ENCODE results near the gene IQGAP2.

Gene IQGAP2

DNA sequence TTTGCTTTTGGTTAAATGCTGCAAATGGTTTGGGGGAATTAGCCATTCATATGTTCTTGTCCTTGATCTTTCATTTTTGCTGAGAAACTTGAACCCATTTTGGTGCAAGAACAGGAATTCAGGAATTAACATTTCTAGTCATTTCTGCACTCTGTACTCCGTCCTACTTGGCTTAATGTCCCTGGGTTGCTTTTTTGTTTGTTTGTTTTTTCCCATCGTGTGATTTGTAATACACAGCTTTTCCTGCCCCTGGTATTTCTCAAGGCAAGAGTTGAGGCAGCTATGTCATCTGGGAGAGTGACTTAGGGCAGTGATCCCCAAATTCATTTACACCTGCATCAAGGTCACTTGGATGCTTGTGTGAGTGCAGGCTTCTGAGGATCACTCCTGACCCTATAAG lies 71.3 kb downstream of the IQGAP2 start:
- Histone ChIP-seq H3K4me1 (ENCODE audit: control insufficient read depth in 5 of 5, insufficient read depth in 5 of 5, low read length in 5 of 5) (peaks cover 0 to 4% (median 0%) of the 10 kb centered on the region in 5 donors), H3K27ac (ENCODE audit: low read depth, low read length) (no peak overlapping the region), H3K4me3 (ENCODE audit: low read depth in 1 of 5, low read length in 5 of 5) (no peak overlapping the region), H3K27me3 (ENCODE audit: control insufficient read depth in 5 of 5, insufficient read depth in 4 of 5, low read length in 5 of 5) (no peaks in the 10 kb centered on the region), H3K9ac (ENCODE audit: low read length in 5 of 5) (no peak overlapping the region), H3K9me3 (ENCODE audit: control insufficient read depth in 5 of 5, low read length in 5 of 5) (no peaks in the 10 kb centered on the region), H3K36me3 (ENCODE audit: control insufficient read depth in 5 of 5, insufficient read depth in 5 of 5, low read length in 5 of 5) (no peaks in the 10 kb centered on the region)

DNA sequence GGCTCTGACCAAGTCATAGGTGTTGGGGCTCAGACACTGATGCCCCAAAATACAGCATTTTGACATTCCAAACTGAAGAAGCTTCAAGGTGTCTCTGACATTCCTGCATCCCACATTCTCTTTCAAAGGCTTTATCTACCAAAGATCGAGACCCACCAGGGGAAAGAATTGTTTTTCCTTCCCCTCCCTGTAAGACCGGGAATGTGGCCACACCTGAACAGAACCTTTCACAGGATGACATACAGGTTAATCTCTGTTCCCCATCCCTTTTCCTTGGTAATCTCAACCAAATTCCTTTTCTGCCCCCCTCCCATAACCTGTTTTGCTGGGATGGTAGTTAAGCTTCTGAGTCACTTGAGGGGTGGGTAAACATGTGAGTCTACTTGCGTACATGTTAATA lies 72.3 kb downstream of the IQGAP2 start:
- no peak overlapping the region for H3K27ac ChIP-seq (ENCODE audit: low read depth, low read length)
- no peaks in the 10 kb centered on the region for H3K9me3 ChIP-seq (ENCODE audit: control insufficient read depth in 5 of 5, low read length in 5 of 5)
- no peaks in the 10 kb centered on the region for H3K36me3 ChIP-seq (ENCODE audit: control insufficient read depth in 5 of 5, insufficient read depth in 5 of 5, low read length in 5 of 5)
- no peak overlapping the region for H3K4me3 ChIP-seq (ENCODE audit: low read depth in 1 of 5, low read length in 5 of 5)
- peaks cover 0 to 4% (median 0%) of the 10 kb centered on the region in 5 donors for H3K4me1 ChIP-seq (ENCODE audit: control insufficient read depth in 5 of 5, insufficient read depth in 5 of 5, low read length in 5 of 5)
- no peaks in the 10 kb centered on the region for H3K27me3 ChIP-seq (ENCODE audit: control insufficient read depth in 5 of 5, insufficient read depth in 4 of 5, low read length in 5 of 5)
- no peak overlapping the region for H3K9ac ChIP-seq (ENCODE audit: low read length in 5 of 5)

DNA sequence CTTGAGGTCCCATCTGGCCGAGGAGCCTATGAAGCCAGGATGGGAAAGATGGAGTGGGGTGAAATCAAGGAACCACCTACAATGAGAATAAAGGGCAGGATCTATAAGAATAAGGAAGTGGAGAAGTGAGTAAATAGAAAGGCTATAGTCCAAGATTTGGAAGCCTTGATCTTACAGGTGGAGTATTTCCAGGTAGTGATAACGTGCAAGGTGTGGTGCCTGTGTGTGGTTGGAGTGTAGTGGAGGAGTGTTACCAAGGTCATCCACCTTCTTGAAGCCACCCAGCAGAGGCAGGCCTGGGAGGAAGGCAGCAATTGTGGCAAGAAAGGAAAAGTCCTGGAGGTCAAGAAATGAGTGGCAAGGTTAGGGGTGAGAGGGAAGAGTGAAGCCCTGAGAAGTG lies 72.9 kb downstream of the IQGAP2 start:
- Histone ChIP-seq H3K9ac (ENCODE audit: low read length in 5 of 5) (no peak overlapping the region), H3K36me3 (ENCODE audit: control insufficient read depth in 5 of 5, insufficient read depth in 5 of 5, low read length in 5 of 5) (no peaks in the 10 kb centered on the region), H3K4me3 (ENCODE audit: low read depth in 1 of 5, low read length in 5 of 5) (no peak overlapping the region), H3K27me3 (ENCODE audit: control insufficient read depth in 5 of 5, insufficient read depth in 4 of 5, low read length in 5 of 5) (no peaks in the 10 kb centered on the region), H3K4me1 (ENCODE audit: control insufficient read depth in 5 of 5, insufficient read depth in 5 of 5, low read length in 5 of 5) (peaks cover 0 to 4% (median 0%) of the 10 kb centered on the region in 5 donors), H3K27ac (ENCODE audit: low read depth, low read length) (no peak overlapping the region), H3K9me3 (ENCODE audit: control insufficient read depth in 5 of 5, low read length in 5 of 5) (no peaks in the 10 kb centered on the region)

DNA sequence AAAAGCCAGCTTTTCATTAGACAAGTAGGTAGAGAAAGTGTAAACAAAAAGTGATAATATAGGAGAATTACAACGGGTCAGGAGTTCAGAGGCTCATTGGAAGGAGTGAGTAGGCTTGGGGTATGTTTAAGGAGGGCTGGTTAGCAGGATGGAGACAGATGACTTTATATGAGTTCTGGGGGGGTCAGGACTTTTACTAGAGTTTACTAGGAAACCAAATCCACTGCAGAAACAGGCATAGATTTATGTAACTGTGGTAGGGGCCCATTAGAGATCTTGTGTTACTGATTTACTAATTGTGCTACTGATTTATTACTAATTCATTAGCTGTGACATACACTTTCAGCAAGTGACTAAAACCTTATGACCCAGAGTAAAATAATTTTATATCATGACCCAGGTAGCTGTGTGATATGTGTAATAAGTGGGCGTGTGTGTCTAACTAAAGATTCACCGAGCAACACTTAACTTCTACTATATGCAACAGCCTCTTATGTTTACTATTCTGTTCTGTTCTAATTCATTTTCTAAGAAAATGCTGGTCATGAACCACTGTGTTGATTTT lies 73.5 kb downstream of the IQGAP2 start:
- Histone ChIP-seq H3K9ac (ENCODE audit: low read length in 5 of 5) (no peak overlapping the region), H3K9me3 (ENCODE audit: control insufficient read depth in 5 of 5, low read length in 5 of 5) (no peaks in the 10 kb centered on the region), H3K27ac (ENCODE audit: low read depth, low read length) (no peak overlapping the region), H3K4me1 (ENCODE audit: control insufficient read depth in 5 of 5, insufficient read depth in 5 of 5, low read length in 5 of 5) (peaks cover 0 to 4% (median 0%) of the 10 kb centered on the region in 5 donors), H3K4me3 (ENCODE audit: low read depth in 1 of 5, low read length in 5 of 5) (no peak overlapping the region), H3K27me3 (ENCODE audit: control insufficient read depth in 5 of 5, insufficient read depth in 4 of 5, low read length in 5 of 5) (no peaks in the 10 kb centered on the region), H3K36me3 (ENCODE audit: control insufficient read depth in 5 of 5, insufficient read depth in 5 of 5, low read length in 5 of 5) (no peaks in the 10 kb centered on the region)

DNA sequence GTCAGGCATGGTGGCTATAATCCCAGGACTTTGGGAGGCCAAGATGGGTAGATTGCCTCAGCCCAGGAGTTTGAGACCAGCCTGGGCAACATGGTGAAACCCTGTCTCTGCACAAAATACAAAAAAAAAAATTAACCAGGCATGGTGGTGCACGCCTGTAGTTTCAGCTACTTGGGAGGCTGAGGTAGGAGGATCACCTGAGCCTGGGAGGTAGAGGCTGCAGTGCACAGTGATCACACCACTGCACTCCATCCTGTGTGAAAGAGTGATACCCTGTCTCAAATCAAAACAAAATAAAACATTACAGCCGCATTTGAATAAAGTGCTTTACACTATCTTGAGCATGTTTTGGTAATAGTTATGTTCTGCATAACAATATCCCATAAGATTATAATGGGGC lies 74.0 kb downstream of the IQGAP2 start:
- Histone ChIP-seq H3K9me3 (ENCODE audit: control insufficient read depth in 5 of 5, low read length in 5 of 5) (no peaks in the 10 kb centered on the region), H3K4me1 (ENCODE audit: control insufficient read depth in 5 of 5, insufficient read depth in 5 of 5, low read length in 5 of 5) (peaks cover 0 to 3% (median 0%) of the 10 kb centered on the region in 5 donors), H3K36me3 (ENCODE audit: control insufficient read depth in 5 of 5, insufficient read depth in 5 of 5, low read length in 5 of 5) (no peaks in the 10 kb centered on the region), H3K9ac (ENCODE audit: low read length in 5 of 5) (no peak overlapping the region), H3K27ac (ENCODE audit: low read depth, low read length) (no peak overlapping the region), H3K4me3 (ENCODE audit: low read depth in 1 of 5, low read length in 5 of 5) (no peak overlapping the region), H3K27me3 (ENCODE audit: control insufficient read depth in 5 of 5, insufficient read depth in 4 of 5, low read length in 5 of 5) (no peaks in the 10 kb centered on the region)

DNA sequence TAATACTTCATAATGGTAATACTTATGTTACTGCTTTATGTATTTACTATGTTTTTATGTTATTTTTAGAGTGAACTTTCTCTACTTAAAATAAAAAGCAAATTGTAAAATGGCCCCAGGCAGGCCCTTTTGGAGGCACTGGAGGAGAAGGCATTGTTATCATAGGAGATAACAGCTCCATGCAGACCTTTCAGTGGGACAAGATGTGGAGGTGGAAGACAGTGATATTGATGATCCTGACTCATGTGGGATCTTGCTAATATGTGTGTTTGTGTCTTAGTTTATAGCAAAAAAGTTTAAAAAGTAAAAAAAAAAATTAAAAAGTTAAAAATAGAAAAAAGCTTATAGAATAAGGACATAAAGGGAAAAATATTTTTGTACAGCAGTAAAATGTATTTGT lies 74.5 kb downstream of the IQGAP2 start:
- no peaks in the 10 kb centered on the region for H3K9me3 ChIP-seq (ENCODE audit: control insufficient read depth in 5 of 5, low read length in 5 of 5)
- no peak overlapping the region for H3K9ac ChIP-seq (ENCODE audit: low read length in 5 of 5)
- H3K27me3 ChIP-seq (ENCODE audit: control insufficient read depth in 5 of 5, insufficient read depth in 4 of 5, low read length in 5 of 5) = no peaks in the 10 kb centered on the region
- no peaks in the 10 kb centered on the region for H3K36me3 ChIP-seq (ENCODE audit: control insufficient read depth in 5 of 5, insufficient read depth in 5 of 5, low read length in 5 of 5)
- peaks cover 0 to 3% (median 0%) of the 10 kb centered on the region in 5 donors for H3K4me1 ChIP-seq (ENCODE audit: control insufficient read depth in 5 of 5, insufficient read depth in 5 of 5, low read length in 5 of 5)
- no peak overlapping the region for H3K27ac ChIP-seq (ENCODE audit: low read depth, low read length)
- no peak overlapping the region for H3K4me3 ChIP-seq (ENCODE audit: low read depth in 1 of 5, low read length in 5 of 5)

DNA sequence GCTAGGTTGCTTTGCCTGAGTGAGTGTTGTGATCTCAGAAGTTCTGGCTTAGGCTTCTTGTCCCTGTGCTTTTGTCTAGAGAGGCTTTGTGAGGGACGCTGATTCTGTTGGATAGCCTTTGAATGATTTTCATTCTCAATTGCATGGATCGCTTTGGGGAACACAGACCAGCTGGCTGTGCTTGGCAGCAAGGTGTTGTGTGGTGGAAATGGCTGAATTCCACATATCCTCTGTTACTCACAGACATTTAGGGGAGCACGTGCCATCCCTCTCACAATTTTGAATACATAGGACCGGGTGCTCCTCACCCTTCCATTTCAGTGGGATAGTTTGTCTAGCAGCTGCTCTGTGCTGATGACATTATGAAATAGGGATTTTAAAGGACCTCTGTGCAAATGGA lies 76.2 kb downstream of the IQGAP2 start:
- H3K36me3 ChIP-seq (ENCODE audit: control insufficient read depth in 5 of 5, insufficient read depth in 5 of 5, low read length in 5 of 5) = no peaks in the 10 kb centered on the region
- peaks cover 0 to 6% (median 0%) of the 10 kb centered on the region in 5 donors for H3K4me1 ChIP-seq (ENCODE audit: control insufficient read depth in 5 of 5, insufficient read depth in 5 of 5, low read length in 5 of 5)
- H3K9ac ChIP-seq (ENCODE audit: low read length in 5 of 5) = no peak overlapping the region
- H3K27ac ChIP-seq (ENCODE audit: low read depth, low read length) = no peak overlapping the region
- no peaks in the 10 kb centered on the region for H3K27me3 ChIP-seq (ENCODE audit: control insufficient read depth in 5 of 5, insufficient read depth in 4 of 5, low read length in 5 of 5)
- H3K9me3 ChIP-seq (ENCODE audit: control insufficient read depth in 5 of 5, low read length in 5 of 5) = no peaks in the 10 kb centered on the region
- H3K4me3 ChIP-seq (ENCODE audit: low read depth in 1 of 5, low read length in 5 of 5) = no peak overlapping the region

DNA sequence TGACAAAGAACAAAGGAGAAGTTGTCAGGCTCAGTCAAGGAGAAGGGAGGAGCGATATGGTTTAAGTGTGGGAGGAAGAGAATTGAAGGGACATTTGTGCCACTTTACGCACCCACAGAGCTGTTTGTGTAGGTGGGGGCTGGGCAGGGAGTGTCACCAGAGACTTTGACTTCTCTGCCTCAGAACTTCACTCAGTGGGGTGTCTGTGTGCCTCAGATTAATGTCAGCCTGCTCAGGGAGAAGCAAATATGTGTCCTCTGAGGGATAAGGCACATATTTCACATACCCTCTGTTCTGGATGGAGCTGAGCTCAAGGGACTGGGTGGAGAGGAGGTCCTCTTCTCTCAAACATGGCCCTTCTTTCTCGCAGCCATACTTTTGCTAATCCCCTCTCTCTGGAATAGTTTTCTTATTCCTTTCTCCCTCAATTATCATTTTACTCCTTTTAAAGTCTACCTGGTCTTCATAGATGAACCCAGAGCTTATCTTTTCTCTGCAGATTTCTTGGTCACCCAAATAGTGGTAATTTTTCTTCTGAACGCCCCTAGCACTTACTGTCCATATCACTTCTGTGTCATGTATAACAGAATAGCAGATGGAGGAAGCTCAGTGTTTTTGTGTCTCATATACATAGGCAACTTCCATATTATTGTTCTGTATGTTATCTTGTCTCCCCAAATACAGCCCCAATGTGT lies 77.0 kb downstream of the IQGAP2 start:
- Histone ChIP-seq H3K9ac (ENCODE audit: low read length in 5 of 5) (no peak overlapping the region), H3K9me3 (ENCODE audit: control insufficient read depth in 5 of 5, low read length in 5 of 5) (no peaks in the 10 kb centered on the region), H3K4me1 (ENCODE audit: control insufficient read depth in 5 of 5, insufficient read depth in 5 of 5, low read length in 5 of 5) (peaks cover 0 to 6% (median 0%) of the 10 kb centered on the region in 5 donors), H3K27me3 (ENCODE audit: control insufficient read depth in 5 of 5, insufficient read depth in 4 of 5, low read length in 5 of 5) (no peaks in the 10 kb centered on the region), H3K36me3 (ENCODE audit: control insufficient read depth in 5 of 5, insufficient read depth in 5 of 5, low read length in 5 of 5) (no peaks in the 10 kb centered on the region), H3K4me3 (ENCODE audit: low read depth in 1 of 5, low read length in 5 of 5) (no peak overlapping the region), H3K27ac (ENCODE audit: low read depth, low read length) (no peak overlapping the region)

DNA sequence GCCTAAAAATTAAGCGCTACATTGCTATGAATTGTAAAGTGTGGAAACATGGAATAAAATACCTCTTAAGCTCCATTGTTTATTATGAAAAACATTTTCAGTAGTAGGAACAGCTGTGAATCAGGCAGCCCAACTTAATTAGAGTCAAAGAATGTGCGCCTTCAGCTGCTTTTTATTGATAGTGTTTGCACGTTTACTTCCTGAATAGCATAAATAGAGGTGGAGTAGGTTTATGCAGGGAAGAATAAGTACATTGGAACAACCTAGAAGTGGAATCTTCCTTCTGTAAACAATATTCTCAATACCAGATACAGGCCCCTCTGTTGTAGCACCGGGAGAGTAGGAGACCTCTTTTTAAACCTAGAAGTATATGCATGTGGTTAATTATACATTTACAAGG lies 79.9 kb downstream of the IQGAP2 start:
- Histone ChIP-seq H3K4me3 (ENCODE audit: low read depth in 1 of 5, low read length in 5 of 5) (no peak overlapping the region), H3K36me3 (ENCODE audit: control insufficient read depth in 5 of 5, insufficient read depth in 5 of 5, low read length in 5 of 5) (no peaks in the 10 kb centered on the region), H3K4me1 (ENCODE audit: control insufficient read depth in 5 of 5, insufficient read depth in 5 of 5, low read length in 5 of 5) (peaks cover 0 to 6% (median 0%) of the 10 kb centered on the region in 5 donors), H3K27me3 (ENCODE audit: control insufficient read depth in 5 of 5, insufficient read depth in 4 of 5, low read length in 5 of 5) (no peaks in the 10 kb centered on the region), H3K9me3 (ENCODE audit: control insufficient read depth in 5 of 5, low read length in 5 of 5) (no peaks in the 10 kb centered on the region), H3K27ac (ENCODE audit: low read depth, low read length) (no peak overlapping the region), H3K9ac (ENCODE audit: low read length in 5 of 5) (no peak overlapping the region)

DNA sequence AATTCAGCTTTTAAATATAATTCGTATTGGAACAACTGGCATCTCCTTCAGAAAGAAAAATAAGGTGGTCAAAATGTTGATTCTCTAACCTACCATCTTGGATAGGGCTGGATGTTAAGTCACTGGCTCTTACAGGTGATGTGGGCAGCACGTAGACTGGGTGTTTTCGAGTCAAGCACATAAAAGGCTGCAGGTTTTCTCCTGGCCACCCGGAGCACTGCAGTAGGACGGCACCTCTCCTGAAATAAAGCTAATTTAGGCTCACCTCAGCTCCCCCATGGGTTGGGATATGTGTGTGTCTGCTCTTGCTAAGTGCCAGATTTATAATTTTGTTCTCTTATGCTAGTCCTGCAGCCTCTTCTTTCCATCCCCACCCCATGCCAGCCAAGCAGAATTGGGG lies 80.3 kb downstream of the IQGAP2 start:
- Histone ChIP-seq H3K9ac (ENCODE audit: low read length in 5 of 5) (no peak overlapping the region), H3K9me3 (ENCODE audit: control insufficient read depth in 5 of 5, low read length in 5 of 5) (no peaks in the 10 kb centered on the region), H3K27ac (ENCODE audit: low read depth, low read length) (no peak overlapping the region), H3K4me1 (ENCODE audit: control insufficient read depth in 5 of 5, insufficient read depth in 5 of 5, low read length in 5 of 5) (peaks cover 0 to 6% (median 0%) of the 10 kb centered on the region in 5 donors), H3K4me3 (ENCODE audit: low read depth in 1 of 5, low read length in 5 of 5) (no peak overlapping the region), H3K27me3 (ENCODE audit: control insufficient read depth in 5 of 5, insufficient read depth in 4 of 5, low read length in 5 of 5) (no peaks in the 10 kb centered on the region), H3K36me3 (ENCODE audit: control insufficient read depth in 5 of 5, insufficient read depth in 5 of 5, low read length in 5 of 5) (no peaks in the 10 kb centered on the region)
